GM18526 (cell line): ENCODE data around the gene VSIG4.

ENCODE experiments used
- POLR2A ChIP-seq: IDR thresholded peaks from 3 replicates; pipeline ENCODE4 v1.6.1; 2011; ENCODE audit not compliant: insufficient read length; ENCODE audit errors: extremely low read depth

VSIG4 gene

GRCh38 chrX:65985211-65985610, 54.7 kb downstream of the VSIG4 start:
- no peak for TF ChIP-seq POLR2A

- TF ChIP-seq POLR2A, result no peak
Measured at GRCh38 chrX:65976161-65976560, 63.7 kb downstream of the VSIG4 start.
